Tibial artery (tissue), 4 donors: Measurements from ENCODE around the gene MLN.

Experiments
- DNase-seq, 2 donors: peaks; one replicate each; pipeline ENCODE4 v3.0.0-alpha.2; 2019
- H3K27ac ChIP-seq, 2 donors: fragments of 200-600 bp; sonication (generic) in 1 of 2; 1 replicate in 1 of 2; 2 replicates in 1 of 2; pipeline ENCODE4 v1.5.1; 2018 to 2019; ENCODE audit warnings: mild to moderate bottlenecking in 1 of 2
- H3K27me3 ChIP-seq, 2 donors: fragments of 200-600 bp; sonication (generic) in 1 of 2; one replicate each; pipeline versions ENCODE4 v1.5.1 to v1.6.0; 2016 to 2019
- H3K36me3 ChIP-seq, 3 donors: fragments of 200-600 bp; sonication (generic) in 2 of 3; one replicate each; pipeline ENCODE4 v1.5.1; 2016 to 2019; ENCODE audit warnings: mild to moderate bottlenecking in 2 of 3
- H3K4me1 ChIP-seq, 4 donors: fragments of 200-600 bp; sonication (generic) in 2 of 4; 1 replicate in 3 of 4; 2 replicates in 1 of 4; pipeline ENCODE4 v1.5.1; 2016 to 2019
- H3K4me3 ChIP-seq, 2 donors: fragments of 200-600 bp; sonication (generic) in 1 of 2; 1 replicate in 1 of 2; 2 replicates in 1 of 2; pipeline ENCODE4 v1.5.1; 2018 to 2019; ENCODE audit warnings: mild to moderate bottlenecking in 2 of 2
- H3K9me3 ChIP-seq, 3 donors: fragments of 200-600 bp; sonication (generic) in 1 of 3; one replicate each; pipeline ENCODE4 v1.5.1; 2016 to 2019
- intact Hi-C: fragments of 100-400 bp; cut with DNase I; formaldehyde crosslinking; loops from one replicate; pipeline ENCODE4 v1.15.0; 2023; ENCODE audit warnings: low total_unique reads
- TF ChIP-seq, protein P1 (sequence below), 2 experiments: fragments of 200-600 bp in 1 of 2; fragments of 450-650 bp in 1 of 2; IDR thresholded peaks; one replicate each; pipeline ENCODE4 v1.5.1; 2017 to 2019; ENCODE audit warnings: antibody characterized with exemption in 2 of 2, mild to moderate bottlenecking in 1 of 2, moderate library complexity in 1 of 2

MLN gene

GRCh38 chr6:33849500-33850075 lies 45.8 kb upstream of the MLN start:
- intact Hi-C loops, result no loop called here
- Histone ChIP-seq H3K27me3 (peaks cover 0 to 52% of the 10 kb centered on the region in 2 donors), H3K27ac (no peak overlapping the region), H3K9me3 (no peaks in the 10 kb centered on the region), H3K36me3 (no peaks in the 10 kb centered on the region), H3K4me1 (no peaks in the 10 kb centered on the region), H3K4me3 (no peak overlapping the region)
- TF ChIP-seq, protein P1, sequence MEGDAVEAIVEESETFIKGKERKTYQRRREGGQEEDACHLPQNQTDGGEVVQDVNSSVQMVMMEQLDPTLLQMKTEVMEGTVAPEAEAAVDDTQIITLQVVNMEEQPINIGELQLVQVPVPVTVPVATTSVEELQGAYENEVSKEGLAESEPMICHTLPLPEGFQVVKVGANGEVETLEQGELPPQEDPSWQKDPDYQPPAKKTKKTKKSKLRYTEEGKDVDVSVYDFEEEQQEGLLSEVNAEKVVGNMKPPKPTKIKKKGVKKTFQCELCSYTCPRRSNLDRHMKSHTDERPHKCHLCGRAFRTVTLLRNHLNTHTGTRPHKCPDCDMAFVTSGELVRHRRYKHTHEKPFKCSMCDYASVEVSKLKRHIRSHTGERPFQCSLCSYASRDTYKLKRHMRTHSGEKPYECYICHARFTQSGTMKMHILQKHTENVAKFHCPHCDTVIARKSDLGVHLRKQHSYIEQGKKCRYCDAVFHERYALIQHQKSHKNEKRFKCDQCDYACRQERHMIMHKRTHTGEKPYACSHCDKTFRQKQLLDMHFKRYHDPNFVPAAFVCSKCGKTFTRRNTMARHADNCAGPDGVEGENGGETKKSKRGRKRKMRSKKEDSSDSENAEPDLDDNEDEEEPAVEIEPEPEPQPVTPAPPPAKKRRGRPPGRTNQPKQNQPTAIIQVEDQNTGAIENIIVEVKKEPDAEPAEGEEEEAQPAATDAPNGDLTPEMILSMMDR (IDR thresholded peaks at IDR 0.05), result no peak
- DNase-seq, result no peak

DNA sequence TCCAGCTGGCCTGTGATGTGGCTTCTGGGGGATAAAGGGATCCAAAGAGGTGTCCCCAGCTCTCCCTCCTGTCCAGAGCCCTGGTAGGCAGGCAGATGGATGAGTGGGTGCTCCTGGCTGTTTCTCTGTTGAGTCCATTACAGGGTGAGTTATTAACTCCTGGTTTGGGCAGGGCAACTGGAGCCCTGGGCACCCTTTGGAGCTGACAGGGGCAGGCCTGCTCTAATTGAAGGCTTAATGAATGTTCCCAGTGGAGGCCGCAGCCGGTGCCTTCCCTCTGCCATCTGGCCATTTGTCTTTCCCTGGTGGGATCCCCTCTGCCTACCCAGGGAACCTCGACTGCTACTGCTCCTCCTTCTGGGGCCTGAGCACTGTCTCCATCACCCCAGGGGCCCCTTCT lies 44.7 kb upstream of the MLN start:
- Histone ChIP-seq H3K4me1 (no peaks in the 10 kb centered on the region), H3K36me3 (no peaks in the 10 kb centered on the region), H3K27me3 (peaks cover 0 to 41% of the 10 kb centered on the region in 2 donors), H3K27ac (no peak overlapping the region), H3K9me3 (no peaks in the 10 kb centered on the region), H3K4me3 (no peak overlapping the region)
- intact Hi-C loops, result no loop called here
- DNase-seq, result no peak
- TF ChIP-seq, protein P1 (IDR thresholded peaks at IDR 0.05), result no peak

DNA sequence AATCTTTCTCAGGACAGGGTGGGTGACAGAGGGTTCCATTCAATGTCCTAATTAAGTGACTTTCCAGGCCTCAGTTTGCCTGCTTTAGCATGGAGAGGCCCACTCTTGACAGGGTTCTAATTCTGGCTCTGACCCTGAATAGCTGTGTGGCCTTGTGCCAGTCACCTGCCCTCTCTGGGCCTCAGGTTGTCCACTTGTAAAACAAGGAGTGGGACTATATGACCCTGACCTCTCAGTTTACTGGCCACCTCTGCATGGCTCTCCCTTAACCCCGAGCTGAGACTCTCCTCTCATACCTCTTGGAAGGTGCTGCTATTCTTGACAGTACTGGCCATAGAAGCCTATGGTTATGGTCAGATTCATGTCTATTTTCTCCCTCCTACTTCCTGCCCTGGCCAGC lies 44.1 kb upstream of the MLN start:
- intact Hi-C loops, result no loop called here
- no peaks in the 10 kb centered on the region for H3K36me3 ChIP-seq
- H3K4me3 ChIP-seq, result no peak overlapping the region
- TF ChIP-seq, protein P1 (IDR thresholded peaks at IDR 0.05), result no peak
- H3K27me3 ChIP-seq, result peaks cover 0 to 34% of the 10 kb centered on the region in 2 donors
- no peak for DNase-seq
- H3K27ac ChIP-seq, result no peak overlapping the region
- no peaks in the 10 kb centered on the region for H3K4me1 ChIP-seq
- no peaks in the 10 kb centered on the region for H3K9me3 ChIP-seq

- Histone ChIP-seq H3K9me3 (no peaks in the 10 kb centered on the region), H3K4me1 (no peaks in the 10 kb centered on the region), H3K27me3 (peaks cover 0 to 30% of the 10 kb centered on the region in 2 donors), H3K4me3 (no peak overlapping the region), H3K27ac (no peak overlapping the region), H3K36me3 (no peaks in the 10 kb centered on the region)
- TF ChIP-seq, protein P1 (IDR thresholded peaks at IDR 0.05), result no peak
- intact Hi-C loops, result no loop called here
- DNase-seq, result no peak
Measured at GRCh38 chr6:33847078-33847477, 43.3 kb upstream of the MLN start.

GRCh38 chr6:33846226-33846625 lies 42.4 kb upstream of the MLN start:
- Histone ChIP-seq H3K4me3 (no peak overlapping the region), H3K9me3 (no peaks in the 10 kb centered on the region), H3K36me3 (no peaks in the 10 kb centered on the region), H3K4me1 (no peaks in the 10 kb centered on the region), H3K27ac (no peak overlapping the region), H3K27me3 (peaks cover 0 to 23% of the 10 kb centered on the region in 2 donors)
- DNase-seq, result no peak
- TF ChIP-seq, protein P1 (IDR thresholded peaks at IDR 0.05), result no peak
- intact Hi-C loops, result no loop called here
